ENCODE results near the gene DGKE.

Gene DGKE

DNA sequence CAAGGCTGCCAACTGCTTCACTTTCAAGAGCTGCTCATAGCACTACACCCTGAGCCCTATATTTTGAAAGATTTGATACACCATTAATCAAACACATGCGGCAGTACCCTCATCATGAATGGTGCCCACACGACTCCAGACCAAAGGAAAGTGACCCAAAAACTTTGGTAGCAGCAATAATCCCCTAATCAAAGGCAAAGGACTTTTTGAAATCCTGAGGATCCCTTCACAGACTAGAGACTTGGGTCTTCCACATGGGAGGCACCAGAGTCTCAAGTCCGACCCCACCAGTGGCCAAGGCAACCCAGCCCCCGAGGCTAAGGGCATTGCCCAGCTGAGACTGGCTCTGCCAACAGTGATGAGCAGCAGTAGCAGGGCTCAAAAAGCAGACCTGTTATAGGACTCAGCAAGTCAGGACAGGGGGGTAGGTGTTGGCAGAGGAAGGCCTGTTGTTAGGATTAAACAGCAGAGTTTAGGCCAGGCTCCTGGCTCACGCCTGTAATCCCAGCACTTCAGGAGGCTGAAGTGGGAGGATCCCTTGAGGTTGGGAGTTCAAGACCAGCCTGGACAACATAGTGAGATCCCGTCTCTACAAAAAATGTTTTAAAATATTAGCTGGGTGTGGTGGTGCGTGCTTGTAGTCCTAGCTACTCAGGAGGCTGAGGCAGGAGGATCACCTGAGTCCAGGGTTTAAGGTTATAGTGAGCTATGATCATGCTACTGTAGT is 76.7 kb downstream of the DGKE start:
- Histone ChIP-seq H3K27me3 (ENCODE audit: control insufficient read depth, insufficient read depth, low read length) (no peaks in the 10 kb centered on the region), H3K9me3 (replicated peaks; ENCODE audit: low read length) (no peaks in the 10 kb centered on the region), H3K9ac (ENCODE audit: low read depth, low read length) (no peak overlapping the region), H3K4me1 (ENCODE audit: control insufficient read depth, insufficient read depth, low read length) (peaks cover 18% of the 10 kb centered on the region), H3K4me2 (ENCODE audit: low read length) (peak overlapping the region; percentile 52), H3K36me3 (ENCODE audit: insufficient read depth, low read length) (peaks cover 31% of the 10 kb centered on the region), H3K4me3 (ENCODE audit: low read length) (no peak overlapping the region)

DNA sequence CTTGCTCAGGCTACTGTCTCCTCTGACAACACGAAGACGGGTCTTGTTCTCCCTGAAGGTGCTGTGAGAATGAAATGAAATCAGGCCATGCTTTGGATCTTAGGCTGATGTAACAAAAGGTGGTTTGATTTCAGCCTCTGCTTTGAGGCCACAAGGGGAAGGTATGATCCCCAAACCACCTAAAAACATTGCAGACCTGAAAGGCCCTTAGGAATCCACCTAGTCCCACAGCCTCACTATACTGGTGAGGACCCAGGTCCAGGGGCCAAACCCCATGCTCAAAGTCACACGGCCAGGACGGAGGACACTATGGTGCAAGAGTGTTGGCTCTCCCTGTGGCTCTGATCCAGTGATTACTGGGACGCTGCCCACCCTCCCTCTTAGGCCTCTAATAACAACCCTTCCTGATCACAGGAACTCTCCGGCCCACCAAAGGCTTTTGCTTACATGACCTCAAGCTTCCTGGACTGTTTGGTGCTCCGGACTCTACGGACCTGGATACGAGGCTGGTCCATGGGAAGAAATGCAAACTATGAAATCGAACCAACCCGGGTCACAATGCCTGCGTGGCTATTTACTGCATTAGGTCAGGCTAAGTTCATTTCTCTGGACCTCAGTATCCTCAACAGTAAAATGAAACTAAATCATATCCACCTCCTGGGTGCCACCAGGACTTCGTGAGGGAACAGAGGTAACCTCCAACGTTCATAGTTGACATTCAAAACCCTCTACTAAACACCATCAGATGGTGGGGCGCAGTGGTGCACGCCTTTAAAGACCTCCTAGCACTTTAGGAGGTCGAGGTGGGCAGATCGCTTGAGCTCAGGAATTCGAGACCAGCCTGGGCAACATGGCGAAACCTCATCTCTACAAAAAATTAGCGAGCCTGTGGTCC is 78.4 kb downstream of the DGKE start:
- H3K9ac ChIP-seq (ENCODE audit: low read depth, low read length) = peak overlapping the region; percentile 94
- H3K9me3 ChIP-seq (replicated peaks; ENCODE audit: low read length) = no peaks in the 10 kb centered on the region
- peak overlapping the region; percentile 98 for H3K4me3 ChIP-seq (ENCODE audit: low read length)
- no peaks in the 10 kb centered on the region for H3K27me3 ChIP-seq (ENCODE audit: control insufficient read depth, insufficient read depth, low read length)
- peaks cover 17% of the 10 kb centered on the region for H3K36me3 ChIP-seq (ENCODE audit: insufficient read depth, low read length)
- peaks cover 24% of the 10 kb centered on the region for H3K4me1 ChIP-seq (ENCODE audit: control insufficient read depth, insufficient read depth, low read length)
- peak overlapping the region; percentile 94 for H3K4me2 ChIP-seq (ENCODE audit: low read length)

DNA sequence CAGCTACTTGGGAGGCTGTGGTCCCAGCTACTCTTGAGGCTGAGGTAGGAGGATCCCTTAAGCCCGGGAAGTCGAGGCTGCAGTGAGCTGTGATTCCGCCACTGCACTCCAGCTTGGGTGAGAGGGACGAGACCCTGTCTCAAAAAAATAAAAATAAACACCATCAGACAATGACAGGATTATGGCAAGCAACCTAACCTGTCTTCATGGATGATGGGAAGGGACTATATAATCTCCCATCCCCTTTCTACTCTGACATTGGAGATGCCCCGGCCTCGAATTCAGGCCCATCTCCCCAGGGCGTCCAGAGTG is 79.0 kb downstream of the DGKE start:
- no peaks in the 10 kb centered on the region for H3K27me3 ChIP-seq (ENCODE audit: control insufficient read depth, insufficient read depth, low read length)
- H3K9me3 ChIP-seq (replicated peaks; ENCODE audit: low read length) = peaks cover 5% of the 10 kb centered on the region
- peaks cover 24% of the 10 kb centered on the region for H3K4me1 ChIP-seq (ENCODE audit: control insufficient read depth, insufficient read depth, low read length)
- peaks cover 11% of the 10 kb centered on the region for H3K36me3 ChIP-seq (ENCODE audit: insufficient read depth, low read length)
- peak overlapping the region; percentile 98 for H3K4me3 ChIP-seq (ENCODE audit: low read length)
- H3K4me2 ChIP-seq (ENCODE audit: low read length) = peak overlapping the region; percentile 94
- peak overlapping the region; percentile 94 for H3K9ac ChIP-seq (ENCODE audit: low read depth, low read length)

DNA sequence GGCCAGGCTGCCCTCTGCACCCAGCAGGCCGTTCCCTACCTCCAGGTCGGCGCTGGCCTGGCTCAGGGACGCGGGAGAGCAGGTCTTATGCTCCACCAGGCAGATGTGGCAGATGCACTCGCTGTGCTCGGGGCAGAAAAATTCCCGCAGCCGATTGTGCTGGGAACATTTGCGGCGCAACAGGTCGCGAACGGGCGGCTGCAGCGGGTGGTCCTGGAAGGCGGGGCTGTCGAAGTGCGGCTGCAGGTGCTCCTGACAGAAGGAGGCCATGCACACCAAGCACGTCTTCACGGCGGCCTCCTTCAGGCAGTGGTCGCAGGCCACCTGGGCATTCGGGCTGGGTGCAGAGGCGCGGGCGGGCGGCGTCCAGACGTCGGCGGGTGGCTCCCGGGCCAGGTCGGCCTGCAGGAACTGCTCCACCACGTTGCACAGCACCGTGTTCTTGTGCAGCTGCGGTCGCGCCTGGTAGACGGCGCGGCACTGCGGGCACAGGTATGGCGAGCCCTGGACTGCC is 79.5 kb downstream of the DGKE start:
- H3K4me2 ChIP-seq (ENCODE audit: low read length) = peak overlapping the region; percentile 94
- H3K27me3 ChIP-seq (ENCODE audit: control insufficient read depth, insufficient read depth, low read length) = no peaks in the 10 kb centered on the region
- peaks cover 7% of the 10 kb centered on the region for H3K36me3 ChIP-seq (ENCODE audit: insufficient read depth, low read length)
- peak overlapping the region; percentile 98 for H3K4me3 ChIP-seq (ENCODE audit: low read length)
- peaks cover 5% of the 10 kb centered on the region for H3K9me3 ChIP-seq (replicated peaks; ENCODE audit: low read length)
- H3K4me1 ChIP-seq (ENCODE audit: control insufficient read depth, insufficient read depth, low read length) = peaks cover 24% of the 10 kb centered on the region
- H3K9ac ChIP-seq (ENCODE audit: low read depth, low read length) = peak overlapping the region; percentile 94

DNA sequence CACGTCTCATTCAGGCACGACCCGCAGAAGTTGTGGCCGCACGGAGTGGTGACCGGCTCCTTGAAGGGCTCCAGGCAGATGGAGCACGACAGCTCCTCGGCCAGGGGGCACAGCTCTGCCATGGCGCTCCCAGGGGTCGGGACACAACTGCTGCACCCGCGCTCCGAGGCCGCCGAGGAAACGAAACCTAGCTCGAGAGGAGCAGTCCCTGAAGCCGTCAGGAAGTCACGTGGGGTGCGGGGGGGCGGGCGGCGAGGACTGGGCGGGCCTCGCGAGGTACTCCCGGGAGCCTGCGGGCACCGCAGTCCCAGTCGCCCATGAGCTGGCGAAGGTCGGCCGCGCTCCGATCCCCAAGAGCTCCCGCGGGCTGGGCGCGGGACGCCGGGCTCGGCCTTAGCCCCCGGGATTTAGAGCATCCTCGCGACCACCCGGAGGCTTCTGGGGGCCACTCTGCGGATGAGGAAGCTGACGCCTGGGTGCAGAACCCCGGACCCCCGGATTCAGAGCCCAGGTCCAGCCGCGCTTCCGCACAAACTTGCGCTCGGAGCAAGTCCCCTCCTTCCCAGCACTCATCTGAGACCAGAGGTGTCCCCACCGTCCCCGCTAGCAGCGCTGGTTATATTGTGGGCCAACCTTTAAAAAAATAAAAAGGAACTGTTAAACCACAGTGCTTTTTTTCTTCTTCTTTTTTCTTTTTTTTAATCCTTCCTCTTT is 80.1 kb downstream of the DGKE start, which contains the start of gene TRIM25:
Gene TRIM25 (minus strand): TSS at position 183 of the 714 bp plus-strand sequence. CDS start 61 bp downstream, at position 122.
- peaks cover 24% of the 10 kb centered on the region for H3K4me1 ChIP-seq (ENCODE audit: control insufficient read depth, insufficient read depth, low read length)
- H3K4me3 ChIP-seq (ENCODE audit: low read length) = peak within 1 kb of the TSS; percentile 98

DNA sequence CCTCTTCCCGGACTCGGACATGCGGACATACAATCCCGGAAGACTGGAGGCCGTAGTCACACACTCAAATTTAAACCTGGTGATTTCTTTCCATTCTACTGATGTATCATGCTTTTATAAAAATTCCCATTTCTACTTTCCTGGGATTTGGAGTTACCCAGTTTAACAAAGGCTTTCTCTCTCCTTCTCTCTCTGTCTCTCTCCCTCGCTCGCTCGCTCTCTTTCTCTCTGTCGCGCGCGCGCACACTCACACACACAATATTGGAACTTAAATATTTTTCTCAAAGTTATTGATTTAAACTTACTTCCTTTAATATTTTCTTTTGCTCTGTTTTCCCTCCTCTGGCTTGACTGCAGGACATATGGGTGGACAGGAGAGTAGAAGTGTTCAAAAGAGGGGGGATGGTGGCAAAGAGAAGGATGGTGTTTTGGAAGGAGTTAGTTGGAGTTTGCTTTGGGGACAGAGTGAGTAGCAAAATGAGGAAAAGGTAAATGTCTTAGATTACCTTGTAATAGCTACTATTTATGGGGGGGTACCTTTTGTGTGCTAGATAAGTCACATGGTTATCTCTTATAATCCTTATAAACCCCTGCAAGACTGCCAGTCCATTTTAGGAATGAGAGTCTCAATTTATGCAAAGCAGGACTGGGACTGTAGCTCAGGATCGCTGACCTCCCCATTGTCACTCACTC is 80.8 kb downstream of the DGKE start:
- Histone ChIP-seq H3K9me3 (replicated peaks; ENCODE audit: low read length) (peaks cover 5% of the 10 kb centered on the region), H3K9ac (ENCODE audit: low read depth, low read length) (peak overlapping the region; percentile 94), H3K4me2 (ENCODE audit: low read length) (peak overlapping the region; percentile 94), H3K4me1 (ENCODE audit: control insufficient read depth, insufficient read depth, low read length) (peaks cover 24% of the 10 kb centered on the region), H3K4me3 (ENCODE audit: low read length) (peak overlapping the region; percentile 98), H3K27me3 (ENCODE audit: control insufficient read depth, insufficient read depth, low read length) (no peaks in the 10 kb centered on the region), H3K36me3 (ENCODE audit: insufficient read depth, low read length) (no peaks in the 10 kb centered on the region)

More for the DNA sequence above, 80.1 kb downstream of the DGKE start, which contains the start of gene TRIM25:
- Histone ChIP-seq H3K9ac (ENCODE audit: low read depth, low read length) (peak within 1 kb of the TSS; percentile 94), H3K9me3 (replicated peaks; ENCODE audit: low read length) (peaks cover 5% of the 10 kb centered on the region), H3K27me3 (ENCODE audit: control insufficient read depth, insufficient read depth, low read length) (no peaks in the 10 kb centered on the region), H3K36me3 (ENCODE audit: insufficient read depth, low read length) (peaks cover 2% of the 10 kb centered on the region), H3K4me2 (ENCODE audit: low read length) (peak within 1 kb of the TSS; percentile 94)

DNA sequence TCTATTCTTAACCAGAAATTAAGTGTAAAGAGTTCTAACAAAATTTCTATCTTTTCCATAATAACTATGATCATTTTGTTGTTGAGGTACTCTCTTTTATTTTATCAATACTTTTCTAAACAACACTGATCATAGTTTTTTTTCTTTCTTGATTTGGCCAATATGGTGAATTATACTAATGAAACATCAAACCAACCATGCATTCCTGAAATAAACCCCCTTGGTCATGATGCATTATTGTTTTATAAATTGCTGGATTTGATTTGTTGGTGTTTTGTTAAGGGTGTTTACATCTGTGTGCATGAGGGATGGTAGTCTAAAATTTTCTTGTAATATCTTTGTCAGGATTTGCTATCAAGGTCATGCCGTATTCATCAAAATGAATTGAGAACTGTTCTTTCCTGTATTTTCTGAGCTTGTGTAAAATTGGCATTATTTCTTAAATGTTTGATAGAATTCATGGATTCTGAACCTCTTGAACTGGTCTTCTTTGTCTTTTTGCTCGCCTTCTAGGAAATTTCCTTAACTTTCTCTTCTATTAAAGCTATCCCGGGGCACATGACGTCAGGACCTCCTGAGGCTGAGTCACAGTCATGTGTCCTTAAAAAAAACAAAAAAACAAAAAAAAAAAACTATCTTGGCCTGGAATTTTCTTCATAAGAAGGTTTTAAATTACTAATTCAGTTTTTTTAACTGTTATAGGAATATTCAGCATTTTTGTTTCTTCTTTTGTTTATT is 83.8 kb downstream of the DGKE start:
- Histone ChIP-seq H3K9ac (ENCODE audit: low read depth, low read length) (no peak overlapping the region), H3K4me1 (ENCODE audit: control insufficient read depth, insufficient read depth, low read length) (peaks cover 14% of the 10 kb centered on the region), H3K4me2 (ENCODE audit: low read length) (no peak overlapping the region), H3K36me3 (ENCODE audit: insufficient read depth, low read length) (no peaks in the 10 kb centered on the region), H3K9me3 (replicated peaks; ENCODE audit: low read length) (peaks cover 5% of the 10 kb centered on the region), H3K27me3 (ENCODE audit: control insufficient read depth, insufficient read depth, low read length) (no peaks in the 10 kb centered on the region), H3K4me3 (ENCODE audit: low read length) (no peak overlapping the region)

DNA sequence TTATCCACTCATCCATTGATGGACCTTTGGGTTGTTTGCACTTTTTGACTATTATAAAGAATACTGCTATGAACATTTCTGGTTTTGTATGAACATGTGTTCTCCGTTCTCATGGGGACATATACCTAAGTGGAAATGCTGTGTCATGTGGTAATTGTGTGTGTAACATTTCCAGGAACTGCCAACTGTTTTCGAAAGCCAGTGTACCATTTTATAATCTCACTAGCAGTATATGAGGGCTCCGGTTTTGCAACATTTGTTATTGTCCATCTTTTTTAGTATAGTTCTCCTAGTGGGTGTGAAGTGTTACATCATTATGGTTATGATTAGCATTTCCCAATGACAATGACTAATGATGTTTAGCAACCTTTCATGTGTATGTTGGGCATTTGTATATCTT is 85.0 kb downstream of the DGKE start:
- no peak overlapping the region for H3K9ac ChIP-seq (ENCODE audit: low read depth, low read length)
- no peak overlapping the region for H3K4me2 ChIP-seq (ENCODE audit: low read length)
- no peak overlapping the region for H3K4me3 ChIP-seq (ENCODE audit: low read length)
- no peaks in the 10 kb centered on the region for H3K36me3 ChIP-seq (ENCODE audit: insufficient read depth, low read length)
- peaks cover 5% of the 10 kb centered on the region for H3K9me3 ChIP-seq (replicated peaks; ENCODE audit: low read length)
- H3K27me3 ChIP-seq (ENCODE audit: control insufficient read depth, insufficient read depth, low read length) = no peaks in the 10 kb centered on the region
- peaks cover 14% of the 10 kb centered on the region for H3K4me1 ChIP-seq (ENCODE audit: control insufficient read depth, insufficient read depth, low read length)

Measured in skeletal muscle satellite cell (primary cell).